Measurements from ENCODE around the gene SPOP. TPM values are rescaled to one million over a fixed set of nuclear protein-coding genes. Genes with fewer than 3 reads are reported as not detected.
"Not testable (repeated sequence)": the region's sequence is repeated elsewhere in the genome, so short reads cannot be mapped to it uniquely, and the experiment has no call there.

SPOP gene
- total RNA-seq, 2 experiments from 2014 or later, result 52.2 to 57.8 TPM

DNA sequence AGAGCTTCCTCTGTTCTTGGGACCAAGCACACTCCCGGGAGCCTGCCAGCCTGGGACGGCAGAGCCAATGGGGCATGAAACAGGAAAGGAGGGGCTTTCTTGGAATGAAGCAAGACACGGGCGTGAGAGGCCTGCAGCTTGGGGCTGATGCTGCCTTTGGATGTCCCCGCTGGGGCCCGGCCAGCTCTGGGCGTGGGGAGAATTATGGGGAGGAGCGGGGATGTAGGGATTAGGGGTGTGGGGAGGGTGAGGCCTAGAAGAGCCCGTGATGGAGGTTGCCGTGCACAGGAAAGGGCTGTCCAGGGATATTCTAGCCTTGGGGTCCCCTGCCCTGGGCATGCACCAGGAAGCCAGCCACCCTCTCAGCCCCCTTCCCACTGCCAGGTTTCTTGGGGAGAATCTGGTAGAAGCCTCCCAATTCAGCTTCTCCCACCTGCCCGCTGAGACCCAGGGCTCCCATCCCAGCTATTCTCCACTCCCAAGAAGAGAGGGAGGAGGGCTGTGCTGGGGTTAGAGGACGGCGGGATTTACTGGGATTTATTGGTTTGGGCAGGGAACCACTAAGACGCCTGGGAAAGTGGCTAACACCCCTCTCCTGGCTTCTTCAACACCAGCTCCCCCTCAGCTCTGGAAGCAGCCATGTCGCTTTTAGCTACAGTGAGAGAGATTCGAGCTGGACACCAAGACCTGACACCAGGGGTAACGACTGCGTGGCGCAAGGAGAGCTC, 122.2 kb downstream of the SPOP start:
- peaks cover 10% of the 10 kb centered on the region for H3K27me3 Mint-ChIP-seq
- H3K4me3 Mint-ChIP-seq, result no peak overlapping the region
- peaks cover 5% of the 10 kb centered on the region for H3K4me1 Mint-ChIP-seq
- H3K36me3 Mint-ChIP-seq (ENCODE audit: low read depth), result no peaks in the 10 kb centered on the region
- ChIA-PET POLR2A (interaction anchor here (0.9 to 1.9 kb wide), 4 partner anchors 119 to 148 kb away, joined by 3 to 7 read pairs (median 3); partner anchors contain the start of gene SPOP), CTCF (interaction anchor here (0.6 to 6.6 kb wide), 31 partner anchors 11 to 447 kb away, joined by 3 to 144 read pairs (median 4); partner anchors contain the start of genes PHB1 and SLC35B1)
- DNase-seq, result no peak
- H3K9me3 Mint-ChIP-seq, result no peaks in the 10 kb centered on the region
- H3K27ac Mint-ChIP-seq, result no peak overlapping the region

DNA sequence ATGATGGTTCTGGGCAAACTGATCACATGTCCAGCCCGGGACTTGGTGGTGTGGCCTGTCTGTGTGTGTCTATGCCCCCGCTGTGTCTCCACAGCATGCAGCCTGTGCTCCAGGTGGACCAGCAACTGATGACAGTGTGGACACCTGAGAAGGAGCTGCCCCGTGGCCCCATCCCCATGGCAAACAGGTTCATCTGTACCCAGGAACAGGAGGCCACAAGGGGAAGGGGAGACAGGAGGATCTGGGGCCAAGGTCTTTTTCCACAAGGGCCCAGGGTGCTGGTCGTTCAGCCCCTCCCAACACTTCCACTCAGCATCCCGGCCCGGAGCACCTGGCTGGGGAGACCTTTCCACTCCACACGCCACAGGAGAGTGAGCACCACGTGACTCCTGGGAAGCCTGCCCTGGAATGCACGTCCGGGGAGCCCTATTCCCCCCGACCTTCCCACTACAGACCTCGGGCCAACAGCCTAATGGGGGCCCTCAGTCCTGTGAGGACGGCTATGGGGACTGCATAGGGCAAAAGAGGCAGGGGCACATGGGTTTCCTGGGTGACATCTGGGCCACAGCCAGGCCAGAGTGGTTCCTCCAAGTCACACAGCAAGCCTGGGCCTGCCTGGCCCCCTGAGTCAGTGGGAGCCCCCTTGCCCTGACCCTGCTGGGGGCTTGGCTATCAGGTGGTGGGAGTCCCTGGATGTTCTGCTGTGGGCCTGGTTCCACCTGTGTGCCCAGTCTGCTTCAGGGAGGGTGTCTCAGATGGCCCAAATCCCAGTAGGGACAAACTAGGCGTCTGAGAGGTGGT, 123.0 kb downstream of the SPOP start:
- Mint-ChIP-seq H3K9me3 (no peaks in the 10 kb centered on the region), H3K36me3 (ENCODE audit: low read depth) (no peaks in the 10 kb centered on the region), H3K4me3 (no peak overlapping the region), H3K27ac (no peak overlapping the region), H3K27me3 (peaks cover 8% of the 10 kb centered on the region), H3K4me1 (peaks cover 5% of the 10 kb centered on the region)
- POLR2A ChIA-PET, result interaction anchor here (1.5 to 1.9 kb wide), 2 partner anchors 119 to 147 kb away, joined by 3 to 7 read pairs; no protein-coding TSS in a partner anchor
- no peak for DNase-seq
- CTCF ChIA-PET, result interaction anchor here (1.1 to 6.6 kb wide), 10 partner anchors 11 to 144 kb away, joined by 3 to 144 read pairs (median 7); partner anchors contain the start of gene PHB1

- no peak overlapping the region for H3K27ac Mint-ChIP-seq
- ChIA-PET POLR2A (no interaction called here), CTCF (interaction anchor here (0.6 to 6.6 kb wide), 3 partner anchors 8 to 220 kb away, joined by 3 to 144 read pairs (median 3); partner anchors contain the start of gene PHB1)
- H3K27me3 Mint-ChIP-seq, result peaks cover 4% of the 10 kb centered on the region
- no peak for DNase-seq
- no peaks in the 10 kb centered on the region for H3K9me3 Mint-ChIP-seq
- no peaks in the 10 kb centered on the region for H3K36me3 Mint-ChIP-seq (ENCODE audit: low read depth)
- H3K4me3 Mint-ChIP-seq, result no peak overlapping the region
- peaks cover 5% of the 10 kb centered on the region for H3K4me1 Mint-ChIP-seq
These were observed 124.1 kb downstream of the SPOP start for GRCh38 chr17:49553676-49554335.

- H3K27me3 Mint-ChIP-seq, result no peaks in the 10 kb centered on the region
- H3K4me3 Mint-ChIP-seq, result no peak overlapping the region
- POLR2A ChIA-PET, result no interaction called here
- H3K36me3 Mint-ChIP-seq (ENCODE audit: low read depth), result no peaks in the 10 kb centered on the region
- no peaks in the 10 kb centered on the region for H3K9me3 Mint-ChIP-seq
- no peak for DNase-seq
- peaks cover 1% of the 10 kb centered on the region for H3K4me1 Mint-ChIP-seq
- CTCF ChIA-PET, result no interaction called here
- no peak overlapping the region for H3K27ac Mint-ChIP-seq
These were observed 125.7 kb downstream of the SPOP start for GRCh38 chr17:49552070-49552751.

DNA sequence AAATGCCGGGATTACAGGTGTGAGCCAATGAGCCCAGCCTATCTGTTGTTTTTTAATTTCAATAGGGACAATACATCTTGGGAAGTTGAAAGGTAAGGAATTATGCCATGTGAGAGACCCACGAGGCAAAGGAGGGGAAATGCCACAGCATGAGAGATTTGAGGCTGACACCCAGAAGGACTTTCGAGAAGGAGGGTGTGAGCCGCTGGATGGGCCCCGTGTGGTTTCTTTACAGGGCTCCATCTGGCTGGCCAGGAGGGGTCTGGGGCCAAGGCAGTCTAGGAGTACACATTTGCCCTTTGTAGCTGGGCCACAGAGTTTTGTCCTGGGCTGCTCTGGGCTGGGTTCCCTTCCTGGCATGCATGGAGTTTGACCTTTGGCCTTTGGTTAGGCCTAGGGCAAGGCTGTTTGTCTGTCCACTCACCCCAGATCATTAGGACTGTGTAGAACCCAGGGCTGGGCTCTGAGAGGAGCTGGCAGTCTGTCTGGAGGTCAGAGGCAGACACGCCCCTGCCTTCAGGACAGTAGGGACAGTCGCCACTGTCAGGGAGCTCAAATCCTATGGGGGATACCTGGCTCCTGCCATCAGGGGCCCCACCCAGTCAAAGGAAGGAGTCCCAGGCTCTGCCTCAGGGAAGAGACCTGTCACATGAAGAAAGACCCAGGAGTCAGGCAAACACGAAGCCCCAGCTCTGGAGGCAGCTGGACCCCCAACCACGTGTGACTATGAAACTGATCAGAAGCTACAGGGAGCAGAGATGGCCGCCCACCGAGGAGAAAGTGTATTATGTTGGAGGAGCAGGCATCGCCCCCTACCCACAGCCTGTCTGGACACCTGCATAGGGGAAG, 126.5 kb downstream of the SPOP start:
- Mint-ChIP-seq H3K9me3 (no peaks in the 10 kb centered on the region), H3K36me3 (ENCODE audit: low read depth) (no peaks in the 10 kb centered on the region), H3K4me3 (no peak overlapping the region), H3K4me1 (peaks cover 1% of the 10 kb centered on the region), H3K27ac (no peak overlapping the region), H3K27me3 (no peaks in the 10 kb centered on the region)
- DNase-seq, result no peak
- POLR2A ChIA-PET, result no interaction called here
- CTCF ChIA-PET, result interaction anchor here (0.7 kb wide), 1 partner anchor 144 kb away, joined by 5 read pairs; no protein-coding TSS in a partner anchor

GRCh38 chr17:49550764-49551163, 127.1 kb downstream of the SPOP start:
- H3K27ac Mint-ChIP-seq; H3K36me3 Mint-ChIP-seq (ENCODE audit: low read depth); DNase-seq; H3K9me3 Mint-ChIP-seq; POLR2A ChIA-PET; H3K27me3 Mint-ChIP-seq; H3K4me3 Mint-ChIP-seq; H3K4me1 Mint-ChIP-seq: not testable (repeated sequence)
- CTCF ChIA-PET, result interaction anchor here (0.7 kb wide), 1 partner anchor 145 kb away, joined by 5 read pairs; no protein-coding TSS in a partner anchor

DNA sequence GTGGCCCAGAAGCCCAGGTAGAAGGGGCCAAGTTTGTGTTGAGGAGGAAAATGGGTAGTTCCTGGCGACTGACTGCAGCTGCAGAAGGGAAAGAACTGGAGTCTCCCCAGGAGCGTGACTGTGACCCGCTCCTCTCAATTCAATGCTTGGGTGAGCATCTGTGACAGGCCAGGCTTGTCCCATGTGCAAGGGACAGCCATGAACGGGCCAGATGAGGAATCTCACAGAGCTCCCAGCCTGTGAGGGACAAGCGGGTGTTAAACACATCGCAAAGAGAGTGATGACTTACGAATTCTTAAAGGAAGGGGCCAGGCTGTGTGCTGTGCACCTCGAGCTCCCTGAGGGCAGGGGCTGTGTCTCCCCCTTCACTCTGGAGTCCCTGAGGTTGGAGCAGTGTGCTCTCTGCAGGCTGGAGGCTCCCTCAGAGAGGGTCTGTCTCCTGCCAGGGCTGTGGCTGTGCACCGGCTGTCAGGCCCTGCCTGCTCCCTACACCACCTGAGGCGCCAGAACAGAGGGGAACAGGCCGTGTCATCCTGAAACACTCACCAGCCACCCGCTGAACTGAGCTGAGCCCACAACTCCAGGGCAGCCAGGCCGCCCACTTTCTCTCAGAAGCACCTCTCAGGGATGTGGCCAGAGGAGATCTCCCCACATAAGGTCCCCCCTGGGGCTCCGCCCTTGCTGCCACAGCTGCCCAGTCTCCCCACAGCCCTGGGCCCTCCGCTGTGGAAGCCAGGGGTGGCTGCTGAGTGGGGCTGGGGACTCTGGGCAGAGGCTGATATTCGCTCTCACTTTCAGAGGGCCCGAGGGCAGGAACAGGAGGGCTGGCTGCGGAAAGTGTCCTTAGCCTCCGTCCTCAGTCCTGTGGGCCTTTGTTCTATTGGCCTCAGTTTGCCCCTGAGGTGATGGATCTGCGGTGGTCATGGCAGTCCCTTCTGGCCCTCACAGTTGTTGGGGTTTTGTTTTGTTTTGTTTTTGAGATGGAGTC, 127.9 kb downstream of the SPOP start:
- Mint-ChIP-seq H3K27me3 (no peaks in the 10 kb centered on the region), H3K4me3 (no peak overlapping the region), H3K36me3 (ENCODE audit: low read depth) (no peaks in the 10 kb centered on the region), H3K9me3 (no peaks in the 10 kb centered on the region), H3K27ac (no peak overlapping the region), H3K4me1 (no peaks in the 10 kb centered on the region)
- ChIA-PET CTCF (no interaction called here), POLR2A (no interaction called here)
- no peak for DNase-seq

DNA sequence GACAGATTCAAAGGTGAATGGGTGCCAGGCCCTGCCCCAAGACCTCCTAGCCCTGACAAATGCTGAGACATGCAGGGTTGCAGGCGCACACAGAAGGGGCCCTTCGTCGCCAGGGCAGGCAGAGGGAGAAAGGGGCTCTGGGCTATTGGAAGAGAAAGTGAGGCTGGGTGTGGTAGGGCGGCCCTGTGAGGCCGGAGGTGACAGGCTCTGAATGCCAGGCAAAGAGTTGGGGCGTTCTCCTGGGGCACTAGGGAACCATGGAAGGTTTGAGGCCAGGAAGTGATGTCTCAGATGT, 128.6 kb downstream of the SPOP start:
- H3K27ac Mint-ChIP-seq, result no peak overlapping the region
- POLR2A ChIA-PET, result no interaction called here
- peaks cover 2% of the 10 kb centered on the region for H3K9me3 Mint-ChIP-seq
- no peaks in the 10 kb centered on the region for H3K4me1 Mint-ChIP-seq
- CTCF ChIA-PET, result no interaction called here
- DNase-seq, result no peak
- no peaks in the 10 kb centered on the region for H3K36me3 Mint-ChIP-seq (ENCODE audit: low read depth)
- no peaks in the 10 kb centered on the region for H3K27me3 Mint-ChIP-seq
- no peak overlapping the region for H3K4me3 Mint-ChIP-seq

Other genes starting within 250 kb of the SPOP start
- gene NGFR, start 182.8 kb downstream of the SPOP start, total RNA-seq, result under 1 TPM; 0.33 to 0.58 TPM
- gene NXPH3, start 102.2 kb downstream of the SPOP start, total RNA-seq, result not detected
- gene SLC35B1, start 29.9 kb upstream of the SPOP start, total RNA-seq, result 10 to 100 TPM; 50.4 TPM
- 10 to 100 TPM; 61.0 to 62.0 TPM for gene FAM117A, start 86.0 kb upstream of the SPOP start, total RNA-seq
- 10 to 100 TPM; 79.8 to 80.2 TPM for gene KAT7, start 110.6 kb upstream of the SPOP start, total RNA-seq
- not detected for gene TAC4, start 170.0 kb upstream of the SPOP start, total RNA-seq